ENCODE data around the gene LYRM7.
"Not testable (repeated sequence)": the region's sequence is repeated elsewhere in the genome, so short reads cannot be mapped to it uniquely, and the experiment has no call there.

The LYRM7 gene

GRCh38 chr5:131182839-131183238, 12.1 kb downstream of the LYRM7 start:
- no peak for DNase-seq

- no peak for DNase-seq
Observed at GRCh38 chr5:131185523-131186104, 14.9 kb downstream of the LYRM7 start.

- peak; percentile 30 for DNase-seq
Observed at GRCh38 chr5:131186561-131187256, 16.0 kb downstream of the LYRM7 start.

- DNase-seq: peak; percentile 31
Observed at GRCh38 chr5:131193106-131193505, 22.4 kb downstream of the LYRM7 start.

- DNase-seq: not testable (repeated sequence)
Observed at GRCh38 chr5:131193897-131194296, 23.2 kb downstream of the LYRM7 start.

- DNase-seq: no peak
Observed at GRCh38 chr5:131194725-131195124, 24.0 kb downstream of the LYRM7 start.

- DNase-seq: no peak
Observed at GRCh38 chr5:131195696-131196095, 25.0 kb downstream of the LYRM7 start.

- DNase-seq: peak; percentile 35
Observed at GRCh38 chr5:131196331-131196730, 25.6 kb downstream of the LYRM7 start.

- peak; percentile 28 for DNase-seq
Observed at GRCh38 chr5:131198625-131199024, 27.9 kb downstream of the LYRM7 start.

- DNase-seq: no peak
Observed at GRCh38 chr5:131200560-131200959, 29.8 kb downstream of the LYRM7 start.

GRCh38 chr5:131204964-131205363, 34.2 kb downstream of the LYRM7 start:
- DNase-seq: no peak

GRCh38 chr5:131206061-131206460, 35.3 kb downstream of the LYRM7 start:
- no peak for DNase-seq

- DNase-seq: no peak
Observed at GRCh38 chr5:131206772-131207171, 36.0 kb downstream of the LYRM7 start.

- no peak for DNase-seq
Observed at GRCh38 chr5:131209175-131209505, 38.4 kb downstream of the LYRM7 start.

- no peak for DNase-seq
Observed at GRCh38 chr5:131209506-131210150, 38.9 kb downstream of the LYRM7 start.

- DNase-seq: no peak
Observed at GRCh38 chr5:131210151-131210510, 39.4 kb downstream of the LYRM7 start.

GRCh38 chr5:131211669-131212068, 40.9 kb downstream of the LYRM7 start:
- no peak for DNase-seq

GRCh38 chr5:131212471-131213021, 41.8 kb downstream of the LYRM7 start:
- no peak for DNase-seq

- DNase-seq: no peak
Observed at GRCh38 chr5:131214609-131215227, 44.0 kb downstream of the LYRM7 start.

GRCh38 chr5:131217791-131218190, 47.0 kb downstream of the LYRM7 start:
- DNase-seq: no peak

GRCh38 chr5:131218392-131218791, 47.6 kb downstream of the LYRM7 start:
- DNase-seq: peak; percentile 64

- peak; percentile 12 for DNase-seq
Observed at GRCh38 chr5:131220566-131220965, 49.8 kb downstream of the LYRM7 start.

GRCh38 chr5:131221008-131221703, 50.4 kb downstream of the LYRM7 start:
- no peak for DNase-seq

Measured in fibroblast of skin of abdomen (primary cell).